Chondrocyte (in vitro differentiated cells): ENCODE results near the gene NKX1-1. TPM values are rescaled to one million over a fixed set of nuclear protein-coding genes. Genes with fewer than 3 reads are reported as not detected.
"Not testable (repeated sequence)": the region's sequence is repeated elsewhere in the genome, so short reads cannot be mapped to it uniquely, and the experiment has no call there.

Source experiments
- DNase-seq: peaks from one replicate; pipeline ENCODE4 v3.0.0; 2021; ENCODE audit warnings: mixed read lengths, low spot score
- H3K27ac Mint-ChIP-seq: one replicate; pipeline ENCODE4 v1.8.0; 2021; ENCODE audit warnings: mild to moderate bottlenecking, moderate library complexity, mixed read lengths; ENCODE audit not compliant: unreplicated experiment
- H3K27me3 Mint-ChIP-seq: 2 replicates; pipeline ENCODE4 v1.8.0; 2021; ENCODE audit warnings: low read depth, mixed read lengths
- H3K36me3 Mint-ChIP-seq: 2 replicates; pipeline ENCODE4 v1.8.0; 2021; ENCODE audit warnings: low read depth, mixed read lengths
- H3K4me1 Mint-ChIP-seq: 2 replicates; pipeline ENCODE4 v1.8.0; 2021; ENCODE audit warnings: low read depth, mild to moderate bottlenecking, mixed read lengths
- H3K4me3 Mint-ChIP-seq: one replicate; pipeline ENCODE4 v1.8.0; 2021; ENCODE audit warnings: mild to moderate bottlenecking, moderate library complexity, mixed read lengths; ENCODE audit not compliant: unreplicated experiment
- H3K9me3 Mint-ChIP-seq: 2 replicates; pipeline ENCODE4 v1.8.0; 2021; ENCODE audit warnings: low read depth, mixed read lengths
- CTCF ChIP-seq: fragments of 200-600 bp; sonication (generic); IDR thresholded peaks from 2 replicates; pipeline ENCODE4 v1.5.0; 2021; ENCODE audit warnings: antibody characterized with exemption, mild to moderate bottlenecking, moderate library complexity
- total RNA-seq: library from RNA; stranded (reverse); gene quantifications from 3 replicates; pipeline ENCODE4 v1.2.1, GENCODE V29; 2021

NKX1-1 gene
- total RNA-seq, 1 donor from 2014 or later = not detected

DNA sequence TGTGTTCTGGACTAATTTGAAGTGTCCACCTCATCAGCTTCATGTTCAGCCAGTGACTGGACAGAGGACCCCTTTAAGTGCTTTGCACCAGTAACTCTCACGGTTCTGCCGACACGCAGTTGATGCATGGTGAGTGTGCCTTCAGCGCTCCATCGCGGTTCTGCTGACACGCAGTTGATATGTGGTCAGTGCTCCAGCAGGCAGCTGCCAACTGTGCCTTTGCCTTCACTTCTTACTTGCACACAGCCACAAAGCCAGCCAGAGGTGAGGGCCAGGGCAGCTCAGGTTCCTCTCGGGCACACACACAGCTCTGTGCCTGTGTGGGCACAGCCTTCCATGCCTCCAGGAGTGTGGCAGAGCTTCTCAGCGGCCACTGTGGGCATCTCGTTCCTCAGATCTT lies 12.4 kb downstream of the NKX1-1 start:
- Mint-ChIP-seq H3K4me1 (no peaks in the 10 kb centered on the region), H3K4me3 (no peak overlapping the region), H3K36me3 (peaks cover 19% of the 10 kb centered on the region), H3K27ac (no peak overlapping the region), H3K9me3 (peaks cover 11% of the 10 kb centered on the region), H3K27me3 (no peaks in the 10 kb centered on the region)
- DNase-seq = peak; percentile 68
- TF ChIP-seq CTCF = no peak

- H3K4me1 Mint-ChIP-seq, DNase-seq, H3K4me3 Mint-ChIP-seq, H3K27ac Mint-ChIP-seq, H3K27me3 Mint-ChIP-seq: not testable (repeated sequence)
- Mint-ChIP-seq H3K9me3 (peaks cover 16% of the 10 kb centered on the region), H3K36me3 (peaks cover 24% of the 10 kb centered on the region)
Observed at GRCh38 chr4:1393363-1393762, 12.9 kb downstream of the NKX1-1 start.

DNA sequence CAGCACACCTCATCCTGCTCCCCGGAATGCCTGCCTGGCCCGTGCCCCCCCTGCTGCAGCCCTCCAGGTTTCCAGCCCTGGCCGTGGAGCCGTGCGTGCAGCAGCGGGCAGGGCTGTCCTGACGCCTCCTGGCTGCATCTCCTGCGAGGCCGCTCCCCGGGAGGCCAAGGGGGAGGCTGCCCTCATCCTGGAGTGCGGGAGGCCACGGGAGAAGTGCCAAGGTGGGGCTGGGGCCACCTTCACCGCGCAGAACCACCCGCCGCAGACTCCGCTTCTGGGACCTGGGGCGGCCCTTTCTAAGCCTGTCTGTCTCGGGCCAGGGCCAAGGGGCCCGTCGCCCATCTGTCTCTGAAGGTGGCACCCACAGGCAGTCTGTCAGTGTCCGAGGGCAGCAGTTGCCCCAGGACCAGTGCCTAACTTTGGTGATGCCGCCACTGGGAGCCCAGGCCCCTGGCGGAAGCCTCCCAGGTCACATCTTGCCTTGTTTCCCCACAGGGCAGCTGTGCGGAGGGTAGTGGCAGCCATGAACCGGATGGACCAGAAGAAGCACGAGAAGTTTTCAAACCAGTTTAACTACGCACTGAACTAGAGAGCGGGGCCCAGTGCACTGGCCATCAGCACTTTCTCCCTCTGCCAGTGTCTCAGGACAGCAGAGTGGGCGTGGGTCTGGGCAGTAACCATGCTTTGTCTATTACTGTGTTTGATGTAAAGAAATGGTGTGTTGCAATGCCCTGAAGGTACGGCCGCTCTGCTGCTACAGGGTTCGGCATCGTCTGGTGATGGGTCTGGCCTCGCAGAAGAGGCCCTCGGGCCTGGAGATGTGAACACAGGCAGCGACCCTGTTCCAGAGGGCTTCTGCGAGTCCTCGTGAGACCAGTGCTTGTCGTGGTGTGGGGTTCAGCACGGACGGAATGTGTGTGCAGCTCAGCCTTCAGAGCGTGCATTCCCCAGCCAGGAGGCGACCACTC lies 20.6 kb downstream of the NKX1-1 start:
- no peak overlapping the region for H3K4me3 Mint-ChIP-seq
- H3K36me3 Mint-ChIP-seq = peaks cover 25% of the 10 kb centered on the region
- H3K4me1 Mint-ChIP-seq = no peaks in the 10 kb centered on the region
- TF ChIP-seq CTCF = no peak
- no peak overlapping the region for H3K27ac Mint-ChIP-seq
- H3K27me3 Mint-ChIP-seq = no peaks in the 10 kb centered on the region
- DNase-seq = peak; percentile 90
- H3K9me3 Mint-ChIP-seq = peaks cover 16% of the 10 kb centered on the region

GRCh38 chr4:1384675-1385372 lies 21.4 kb downstream of the NKX1-1 start:
- peak; percentile 89 for DNase-seq
- H3K27ac Mint-ChIP-seq = no peak overlapping the region
- TF ChIP-seq CTCF = no peak
- H3K36me3 Mint-ChIP-seq = peaks cover 24% of the 10 kb centered on the region
- H3K4me1 Mint-ChIP-seq = no peaks in the 10 kb centered on the region
- H3K9me3 Mint-ChIP-seq = peaks cover 16% of the 10 kb centered on the region
- H3K4me3 Mint-ChIP-seq = no peak overlapping the region
- H3K27me3 Mint-ChIP-seq = no peaks in the 10 kb centered on the region

DNA sequence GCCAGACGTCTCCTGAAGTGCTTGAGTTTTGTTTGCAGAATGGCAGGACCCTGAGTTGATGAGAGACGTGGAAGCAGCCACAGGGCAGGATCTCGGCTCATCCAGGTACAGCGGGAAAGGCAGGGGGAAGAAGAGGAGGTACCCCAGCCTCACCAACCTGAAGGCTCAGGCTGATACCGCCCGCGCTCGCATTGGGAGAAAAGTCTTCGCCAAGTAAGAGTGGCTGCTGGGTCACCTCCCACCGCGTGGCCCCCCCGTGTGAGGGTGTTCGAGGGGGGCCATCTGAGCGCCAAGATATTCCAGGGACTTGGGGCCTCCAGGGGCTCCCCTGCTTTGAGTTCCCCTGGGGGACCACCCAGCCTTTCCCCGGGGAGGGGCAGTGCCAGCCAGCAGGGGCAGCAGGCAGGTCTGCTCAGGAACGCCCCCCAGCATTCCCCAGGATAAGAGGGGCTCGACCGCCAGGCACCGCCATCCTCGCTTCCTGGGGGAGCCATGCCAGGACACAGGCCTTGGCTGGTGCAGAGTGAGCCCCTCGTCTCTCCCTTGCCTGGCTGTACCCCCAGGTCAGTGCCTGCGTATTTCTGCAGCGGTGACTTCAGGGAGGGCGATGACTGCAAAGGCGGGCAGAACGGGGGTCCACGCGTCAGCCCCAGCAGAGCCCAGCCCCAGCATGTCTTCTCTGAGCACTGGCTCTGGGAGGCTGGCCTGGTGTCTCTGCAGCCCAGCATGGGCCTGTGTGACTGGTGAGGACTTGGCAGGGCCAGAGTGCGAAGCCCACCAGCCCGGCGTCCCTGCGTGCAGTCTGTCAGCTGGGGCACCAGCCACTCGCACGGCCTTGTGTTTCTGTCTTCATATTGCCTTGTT lies 22.3 kb downstream of the NKX1-1 start:
- TF ChIP-seq CTCF = no peak
- peaks cover 20% of the 10 kb centered on the region for H3K36me3 Mint-ChIP-seq
- no peak overlapping the region for H3K4me3 Mint-ChIP-seq

More for the DNA sequence above, 22.3 kb downstream of the NKX1-1 start:
- Mint-ChIP-seq H3K27ac (no peak overlapping the region), H3K27me3 (no peaks in the 10 kb centered on the region), H3K4me1 (no peaks in the 10 kb centered on the region), H3K9me3 (peaks cover 11% of the 10 kb centered on the region)
- DNase-seq = peak; percentile 85
